ENCODE results near the gene SLC24A4.

The SLC24A4 gene

DNA sequence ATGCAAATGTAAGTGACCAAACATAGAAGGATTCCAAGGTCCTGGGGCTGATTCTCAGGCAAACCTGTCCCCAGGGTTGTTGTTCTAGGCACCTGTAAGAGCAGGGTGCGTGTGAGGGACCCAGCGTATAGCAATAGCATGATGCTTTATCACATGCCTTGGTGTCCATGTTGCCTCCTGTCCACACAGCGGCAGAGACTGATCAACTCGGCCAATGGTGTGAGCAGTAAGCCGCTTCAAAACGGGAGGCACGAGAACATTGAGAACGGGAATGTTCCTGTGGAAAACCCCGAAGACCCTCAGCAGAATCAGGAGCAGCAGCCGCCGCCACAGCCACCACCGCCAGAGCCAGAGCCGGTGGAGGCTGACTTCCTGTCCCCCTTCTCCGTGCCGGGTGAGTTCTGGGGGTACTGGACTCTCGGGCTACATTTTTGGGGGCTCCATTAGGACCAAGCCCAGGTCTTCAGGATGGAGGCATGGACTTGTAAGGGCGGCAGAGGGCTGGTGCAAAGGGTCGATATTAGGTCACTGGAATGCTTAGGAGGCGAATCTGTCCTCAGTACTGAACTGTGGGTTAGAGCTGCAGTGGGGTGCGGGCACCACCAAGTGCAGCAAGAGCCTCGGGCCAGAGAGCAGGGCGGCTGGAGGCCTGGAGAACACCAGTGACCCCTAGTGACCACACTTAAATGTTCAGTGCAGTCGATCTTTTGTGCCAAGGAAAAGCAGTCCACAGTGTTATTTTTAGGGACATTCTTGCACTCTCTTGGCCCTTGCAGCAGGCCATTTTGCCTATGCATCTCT lies 133.4 kb downstream of the SLC24A4 start:
- H3K36me3 ChIP-seq (ENCODE audit: insufficient read depth, low read length), result no peaks in the 10 kb centered on the region
- no peak overlapping the region for H2AFZ ChIP-seq (ENCODE audit: low read length)
- H4K20me1 ChIP-seq (ENCODE audit: insufficient read depth, low read length, poor library complexity, severe bottlenecking), result no peaks in the 10 kb centered on the region
- H3K9me2 ChIP-seq (replicated peaks; ENCODE audit: low read depth, low read length), result no peaks in the 10 kb centered on the region
- no peak for TF ChIP-seq EZH2phosphoT487 (IDR thresholded peaks at IDR 0.05; ENCODE audit: borderline replicate concordance)
- TF ChIP-seq, protein P1, sequence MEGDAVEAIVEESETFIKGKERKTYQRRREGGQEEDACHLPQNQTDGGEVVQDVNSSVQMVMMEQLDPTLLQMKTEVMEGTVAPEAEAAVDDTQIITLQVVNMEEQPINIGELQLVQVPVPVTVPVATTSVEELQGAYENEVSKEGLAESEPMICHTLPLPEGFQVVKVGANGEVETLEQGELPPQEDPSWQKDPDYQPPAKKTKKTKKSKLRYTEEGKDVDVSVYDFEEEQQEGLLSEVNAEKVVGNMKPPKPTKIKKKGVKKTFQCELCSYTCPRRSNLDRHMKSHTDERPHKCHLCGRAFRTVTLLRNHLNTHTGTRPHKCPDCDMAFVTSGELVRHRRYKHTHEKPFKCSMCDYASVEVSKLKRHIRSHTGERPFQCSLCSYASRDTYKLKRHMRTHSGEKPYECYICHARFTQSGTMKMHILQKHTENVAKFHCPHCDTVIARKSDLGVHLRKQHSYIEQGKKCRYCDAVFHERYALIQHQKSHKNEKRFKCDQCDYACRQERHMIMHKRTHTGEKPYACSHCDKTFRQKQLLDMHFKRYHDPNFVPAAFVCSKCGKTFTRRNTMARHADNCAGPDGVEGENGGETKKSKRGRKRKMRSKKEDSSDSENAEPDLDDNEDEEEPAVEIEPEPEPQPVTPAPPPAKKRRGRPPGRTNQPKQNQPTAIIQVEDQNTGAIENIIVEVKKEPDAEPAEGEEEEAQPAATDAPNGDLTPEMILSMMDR (conservative IDR thresholded peaks at IDR 0.05; ENCODE audit: low read length), result peak; percentile 55
- H3K9ac ChIP-seq (ENCODE audit: low read depth, low read length, poor library complexity, severe bottlenecking), result no peak overlapping the region
- no peaks in the 10 kb centered on the region for H3K9me3 ChIP-seq (ENCODE audit: insufficient read depth, low read depth, low read length)
- no peak overlapping the region for H3K4me3 ChIP-seq (ENCODE audit: low read length, poor library complexity, severe bottlenecking)
- no peaks in the 10 kb centered on the region for H3F3A ChIP-seq (ENCODE audit: low read depth)
- no peak overlapping the region for H3K4me2 ChIP-seq (ENCODE audit: low read depth, low read length, poor library complexity, severe bottlenecking)
- H3K79me2 ChIP-seq (ENCODE audit: insufficient read depth, low read length), result no peaks in the 10 kb centered on the region
- H3K27me3 ChIP-seq (ENCODE audit: insufficient read depth, low read length, poor library complexity, severe bottlenecking), result no peaks in the 10 kb centered on the region
- H3K4me1 ChIP-seq (ENCODE audit: insufficient read depth, low read length, poor library complexity, severe bottlenecking), result peaks cover 21% of the 10 kb centered on the region

DNA sequence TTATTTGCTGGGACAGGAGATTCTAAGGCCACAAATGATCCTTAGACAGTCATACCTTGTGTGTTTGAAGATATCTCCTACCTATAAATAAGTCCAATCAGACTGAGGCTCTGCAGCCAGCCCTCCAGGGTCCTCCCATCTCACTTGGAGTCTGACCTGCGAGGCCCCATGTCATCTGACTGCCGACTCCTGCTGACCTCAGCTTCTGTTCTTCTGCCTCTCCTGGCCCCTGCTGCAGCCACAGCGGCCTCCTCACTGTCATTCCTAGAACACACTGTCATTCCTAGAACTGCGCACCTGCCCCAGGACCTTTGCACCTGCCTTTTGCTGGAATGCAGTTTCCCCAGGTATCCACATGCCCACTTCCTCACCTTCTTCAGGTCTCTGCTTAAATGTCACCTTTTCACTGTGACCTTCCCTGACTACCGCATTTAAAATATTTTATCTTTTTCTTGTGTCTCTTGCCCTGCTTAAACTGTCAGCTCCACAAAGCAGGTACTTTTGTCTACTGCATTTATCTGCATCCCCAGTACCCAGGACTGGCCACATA lies 134.1 kb downstream of the SLC24A4 start:
- Histone ChIP-seq H3K4me3 (ENCODE audit: low read length, poor library complexity, severe bottlenecking) (no peak overlapping the region), H3K9ac (ENCODE audit: low read depth, low read length, poor library complexity, severe bottlenecking) (no peak overlapping the region), H4K20me1 (ENCODE audit: insufficient read depth, low read length, poor library complexity, severe bottlenecking) (no peaks in the 10 kb centered on the region), H3K36me3 (ENCODE audit: insufficient read depth, low read length) (no peaks in the 10 kb centered on the region), H3K4me1 (ENCODE audit: insufficient read depth, low read length, poor library complexity, severe bottlenecking) (peaks cover 21% of the 10 kb centered on the region), H3K9me3 (ENCODE audit: insufficient read depth, low read depth, low read length) (no peaks in the 10 kb centered on the region), H3K27me3 (ENCODE audit: insufficient read depth, low read length, poor library complexity, severe bottlenecking) (no peaks in the 10 kb centered on the region), H3K79me2 (ENCODE audit: insufficient read depth, low read length) (no peaks in the 10 kb centered on the region), H2AFZ (ENCODE audit: low read length) (no peak overlapping the region), H3F3A (ENCODE audit: low read depth) (no peaks in the 10 kb centered on the region), H3K4me2 (ENCODE audit: low read depth, low read length, poor library complexity, severe bottlenecking) (no peak overlapping the region), H3K9me2 (replicated peaks; ENCODE audit: low read depth, low read length) (no peaks in the 10 kb centered on the region)
- TF ChIP-seq, protein P1 (conservative IDR thresholded peaks at IDR 0.05; ENCODE audit: low read length), result no peak
- no peak for TF ChIP-seq EZH2phosphoT487 (IDR thresholded peaks at IDR 0.05; ENCODE audit: borderline replicate concordance)

DNA sequence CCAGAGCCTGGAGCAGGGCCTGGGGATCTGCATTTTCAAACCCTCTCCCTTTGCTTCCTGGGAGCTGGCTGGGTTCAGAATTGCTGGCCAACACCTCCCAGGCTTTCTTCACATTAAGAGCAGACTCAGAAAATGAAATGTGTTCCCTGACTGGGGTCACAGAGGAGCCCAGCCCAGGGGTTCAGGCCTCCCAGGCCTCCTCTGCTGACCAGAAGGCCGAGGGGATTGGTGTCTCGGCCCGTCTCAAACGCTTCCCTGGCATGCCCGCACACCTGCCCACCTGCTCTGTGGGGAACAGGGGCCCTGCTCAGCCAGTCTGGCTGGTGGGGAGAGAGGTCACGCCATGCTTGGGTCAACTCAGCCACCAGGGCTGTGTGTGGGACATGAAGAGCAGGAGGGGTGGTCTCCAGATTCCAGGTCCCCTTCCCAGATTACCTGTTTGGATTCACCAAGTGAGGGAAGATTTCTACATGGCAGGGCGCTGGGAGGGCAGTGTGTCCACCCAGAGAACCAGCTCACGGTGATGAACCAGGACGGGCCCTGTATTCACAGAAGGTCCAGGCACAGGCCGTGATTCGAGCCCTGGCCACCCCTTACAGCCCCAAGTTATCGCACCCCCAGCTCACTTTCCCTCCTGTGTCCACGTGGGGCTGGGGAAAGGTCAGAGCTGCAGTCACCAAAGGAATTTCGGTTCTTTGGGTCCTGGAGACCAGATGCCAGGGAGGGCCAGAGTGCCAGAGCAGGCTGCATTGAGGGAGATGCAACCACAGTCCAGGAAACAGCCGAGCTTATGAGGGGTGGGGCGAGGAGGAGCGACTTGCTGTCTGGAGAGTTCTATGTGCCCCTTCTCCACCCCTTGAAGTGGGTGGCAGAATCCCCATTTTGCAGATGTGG lies 135.4 kb downstream of the SLC24A4 start:
- no peaks in the 10 kb centered on the region for H3K9me3 ChIP-seq (ENCODE audit: insufficient read depth, low read depth, low read length)
- H3K9me2 ChIP-seq (replicated peaks; ENCODE audit: low read depth, low read length), result no peaks in the 10 kb centered on the region
- peak overlapping the region; percentile 47 for H3K9ac ChIP-seq (ENCODE audit: low read depth, low read length, poor library complexity, severe bottlenecking)
- H4K20me1 ChIP-seq (ENCODE audit: insufficient read depth, low read length, poor library complexity, severe bottlenecking), result no peaks in the 10 kb centered on the region
- H3K4me1 ChIP-seq (ENCODE audit: insufficient read depth, low read length, poor library complexity, severe bottlenecking), result peaks cover 21% of the 10 kb centered on the region
- TF ChIP-seq, protein P1 (conservative IDR thresholded peaks at IDR 0.05; ENCODE audit: low read length), result no peak
- no peak for TF ChIP-seq EZH2phosphoT487 (IDR thresholded peaks at IDR 0.05; ENCODE audit: borderline replicate concordance)
- H3K27me3 ChIP-seq (ENCODE audit: insufficient read depth, low read length, poor library complexity, severe bottlenecking), result no peaks in the 10 kb centered on the region
- H3F3A ChIP-seq (ENCODE audit: low read depth), result no peaks in the 10 kb centered on the region
- H2AFZ ChIP-seq (ENCODE audit: low read length), result no peak overlapping the region; the same call in 1 of the 2 replicates
- H3K36me3 ChIP-seq (ENCODE audit: insufficient read depth, low read length), result no peaks in the 10 kb centered on the region
- no peak overlapping the region for H3K4me2 ChIP-seq (ENCODE audit: low read depth, low read length, poor library complexity, severe bottlenecking)
- no peak overlapping the region for H3K4me3 ChIP-seq (ENCODE audit: low read length, poor library complexity, severe bottlenecking)
- H3K79me2 ChIP-seq (ENCODE audit: insufficient read depth, low read length), result no peaks in the 10 kb centered on the region
